ENCODE results near the gene FEZ2. TPM values are rescaled to one million over a fixed set of nuclear protein-coding genes. Genes with fewer than 3 reads are reported as not detected.

Gene FEZ2
- total and polyA plus RNA-seq, 7 donors = 61.5 to 291 (median 179) TPM

- Histone ChIP-seq H3K9me3 (peaks cover 15% of the 10 kb centered on the region), H3K36me3 (ENCODE audit: insufficient read depth in 1 of 2, low read depth in 1 of 2) (no peaks in the 10 kb centered on the region), H3K27me3 (ENCODE audit: insufficient read depth in 3 of 3, low read length in 2 of 3) (no peaks in the 10 kb centered on the region), H3K4me1 (no peaks in the 10 kb centered on the region), H3K4me3 (no peak overlapping the region), H3K27ac (no peak overlapping the region)
- WGBS, 3 donors = 94 to 99% (median 98%) methylated on average over 3 of the region's 3 CpGs
- TF ChIP-seq CTCF (IDR thresholded peaks at IDR 0.05) = no peak
- ATAC-seq (no peak), DNase-seq (no peak)
- intact Hi-C loops (cut with DNase I) = no loop called here
These were observed 28.1 kb upstream of the FEZ2 start for GRCh38 chr2:36626071-36626470.

GRCh38 chr2:36625304-36625703, 27.3 kb upstream of the FEZ2 start:
- ATAC-seq = no peak
- Histone ChIP-seq H3K27me3 (ENCODE audit: insufficient read depth in 3 of 3, low read length in 2 of 3) (no peaks in the 10 kb centered on the region), H3K4me1 (no peaks in the 10 kb centered on the region), H3K27ac (no peak overlapping the region), H3K9me3 (peaks cover 15% of the 10 kb centered on the region), H3K4me3 (no peak overlapping the region), H3K36me3 (ENCODE audit: insufficient read depth in 1 of 2, low read depth in 1 of 2) (no peaks in the 10 kb centered on the region)
- TF ChIP-seq CTCF (IDR thresholded peaks at IDR 0.05) = no peak
- intact Hi-C loops (cut with DNase I) = no loop called here
- 74 to 80% (median 77%) methylated on average over 2 of the region's 2 CpGs for WGBS, 3 donors
- no peak for DNase-seq

GRCh38 chr2:36620321-36620720, 22.4 kb upstream of the FEZ2 start:
- TF ChIP-seq CTCF (IDR thresholded peaks at IDR 0.05) = no peak
- Histone ChIP-seq H3K9me3 (peaks cover 9% of the 10 kb centered on the region), H3K4me3 (no peak overlapping the region), H3K4me1 (no peaks in the 10 kb centered on the region), H3K27ac (no peak overlapping the region), H3K27me3 (ENCODE audit: insufficient read depth in 3 of 3, low read length in 2 of 3) (no peaks in the 10 kb centered on the region), H3K36me3 (ENCODE audit: insufficient read depth in 1 of 2, low read depth in 1 of 2) (no peaks in the 10 kb centered on the region)
- DNase-seq = no peak
- no peak for ATAC-seq
- 82 to 86% (median 84%) methylated on average over 2 of the region's 2 CpGs for WGBS, 3 donors
- intact Hi-C loops (cut with DNase I) = no loop called here

GRCh38 chr2:36618381-36618780, 20.4 kb upstream of the FEZ2 start:
- ATAC-seq (peak; percentile 64 to 90 (median 80)), DNase-seq (no peak)
- no peaks in the 10 kb centered on the region for H3K9me3 ChIP-seq
- no peak overlapping the region for H3K27ac ChIP-seq
- no peaks in the 10 kb centered on the region for H3K36me3 ChIP-seq (ENCODE audit: insufficient read depth in 1 of 2, low read depth in 1 of 2)
- no peak overlapping the region for H3K4me3 ChIP-seq
- no peak for TF ChIP-seq CTCF (IDR thresholded peaks at IDR 0.05)
- no peaks in the 10 kb centered on the region for H3K4me1 ChIP-seq
- WGBS, 3 donors = 27 to 55% (median 48%) methylated on average over 1 of the region's 1 CpG
- no peaks in the 10 kb centered on the region for H3K27me3 ChIP-seq (ENCODE audit: insufficient read depth in 3 of 3, low read length in 2 of 3)
- intact Hi-C loops (cut with DNase I) = no loop called here

- no peaks in the 10 kb centered on the region for H3K4me1 ChIP-seq
- no peak overlapping the region for H3K4me3 ChIP-seq
- TF ChIP-seq CTCF (IDR thresholded peaks at IDR 0.05) = no peak
- H3K9me3 ChIP-seq = no peaks in the 10 kb centered on the region
- DNase-seq (no peak), ATAC-seq (no peak)
- H3K27me3 ChIP-seq (ENCODE audit: insufficient read depth in 3 of 3, low read length in 2 of 3) = no peaks in the 10 kb centered on the region
- intact Hi-C loops (cut with DNase I) = no loop called here
- no peaks in the 10 kb centered on the region for H3K36me3 ChIP-seq (ENCODE audit: insufficient read depth in 1 of 2, low read depth in 1 of 2)
- H3K27ac ChIP-seq = no peak overlapping the region
These were observed 19.0 kb upstream of the FEZ2 start for GRCh38 chr2:36616947-36617346.
